Measurements from ENCODE around the gene HTRA1. TPM values are rescaled to one million over a fixed set of nuclear protein-coding genes. Genes with fewer than 3 reads are reported as not detected.

The HTRA1 gene
- total RNA-seq, 2 experiments from 2014 or later = 0.26 TPM; not detected in 1

GRCh38 chr10:122555442-122555841, 94.1 kb downstream of the HTRA1 start:
- POLR2A ChIA-PET = no interaction called here
- ATAC-seq (ENCODE audit: low read depth) (no peak), DNase-seq (no peak)
- peaks cover 21% of the 10 kb centered on the region for H3K27me3 Mint-ChIP-seq
- peaks cover 36% of the 10 kb centered on the region for H3K4me1 Mint-ChIP-seq
- H3K27ac Mint-ChIP-seq = no peak overlapping the region
- H3K9me3 Mint-ChIP-seq = no peaks in the 10 kb centered on the region
- no peaks in the 10 kb centered on the region for H3K36me3 Mint-ChIP-seq
- H3K4me3 Mint-ChIP-seq = no peak overlapping the region

DNA sequence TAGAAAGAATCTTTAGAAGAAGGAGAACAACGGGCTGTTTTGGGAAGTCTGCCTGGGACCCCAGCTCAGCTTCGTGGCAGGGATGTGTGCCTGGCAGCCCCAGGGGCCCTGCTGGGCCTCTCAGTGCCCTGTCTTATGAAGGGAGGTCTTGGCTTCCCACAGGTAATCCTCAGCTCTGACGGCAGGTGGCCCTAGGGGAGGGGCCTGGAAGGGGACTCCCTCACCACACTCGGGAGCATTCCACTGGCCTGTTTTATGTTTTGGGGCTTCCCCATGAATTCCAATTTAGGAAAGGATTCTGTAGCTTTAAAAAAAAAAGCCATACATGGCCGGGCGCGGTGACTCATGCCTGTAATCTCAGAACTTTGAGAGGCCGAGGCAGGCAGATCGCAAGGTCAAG, 96.2 kb downstream of the HTRA1 start:
- Mint-ChIP-seq H3K4me3 (no peak overlapping the region), H3K27me3 (peaks cover 33% of the 10 kb centered on the region), H3K9me3 (no peaks in the 10 kb centered on the region), H3K4me1 (peaks cover 37% of the 10 kb centered on the region), H3K27ac (no peak overlapping the region), H3K36me3 (no peaks in the 10 kb centered on the region)
- POLR2A ChIA-PET = no interaction called here
- DNase-seq (no peak), ATAC-seq (ENCODE audit: low read depth) (no peak)

GRCh38 chr10:122558452-122558851, 97.1 kb downstream of the HTRA1 start:
- peaks cover 37% of the 10 kb centered on the region for H3K4me1 Mint-ChIP-seq

DNA sequence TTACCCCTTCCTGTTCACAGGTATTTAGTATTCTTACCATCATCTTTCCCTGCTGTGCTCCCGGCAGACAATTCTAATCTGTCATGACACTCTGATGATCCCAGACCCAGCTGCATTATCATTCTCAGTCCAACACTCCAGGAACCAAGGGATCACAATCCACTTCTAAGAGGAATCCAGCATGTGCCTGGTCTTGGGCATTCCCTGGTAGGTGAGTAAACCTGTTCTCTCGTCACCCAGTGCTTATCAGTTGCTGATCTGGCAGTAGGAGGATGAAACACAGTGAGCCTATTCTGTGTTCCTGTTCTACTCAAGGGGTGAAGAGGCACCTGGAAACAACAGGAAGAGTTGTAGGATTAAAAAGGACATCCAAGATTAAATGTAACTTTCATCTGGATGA, 97.9 kb downstream of the HTRA1 start:
- no peak for DNase-seq
- Mint-ChIP-seq H3K36me3 (no peaks in the 10 kb centered on the region), H3K4me1 (peaks cover 37% of the 10 kb centered on the region), H3K9me3 (no peaks in the 10 kb centered on the region), H3K4me3 (no peak overlapping the region), H3K27ac (no peak overlapping the region), H3K27me3 (peaks cover 49% of the 10 kb centered on the region)
- ATAC-seq (ENCODE audit: low read depth) = no peak
- POLR2A ChIA-PET = interaction anchor here (1.1 kb wide), 1 partner anchor 15 kb away, joined by 4 read pairs; no protein-coding TSS in a partner anchor

More at GRCh38 chr10:122558452-122558851, 97.1 kb downstream of the HTRA1 start:
- DNase-seq (peak; percentile 47), ATAC-seq (ENCODE audit: low read depth) (peak; percentile 48)
- peak overlapping the region; percentile 47 for H3K4me3 Mint-ChIP-seq
- no peaks in the 10 kb centered on the region for H3K9me3 Mint-ChIP-seq
- peak overlapping the region; percentile 62 for H3K27ac Mint-ChIP-seq
- POLR2A ChIA-PET = interaction anchor here (0.6 to 1.1 kb wide), 2 partner anchors 15 to 141 kb away, joined by 4 to 5 read pairs; no protein-coding TSS in a partner anchor
- H3K36me3 Mint-ChIP-seq = no peaks in the 10 kb centered on the region
- peaks cover 42% of the 10 kb centered on the region for H3K27me3 Mint-ChIP-seq

GRCh38 chr10:122560279-122560804, 99.0 kb downstream of the HTRA1 start, which contains the start of gene DMBT1:
TSS of gene DMBT1 (plus strand) at chr10:122560754. CDS start at chr10:122560771, 17 bp downstream.
- H3K4me1 Mint-ChIP-seq = peaks cover 37% of the 10 kb centered on the region
- ATAC-seq (ENCODE audit: low read depth) (no peak), DNase-seq (no peak)
- H3K4me3 Mint-ChIP-seq = no peak within 1 kb of the TSS
- peaks cover 54% of the 10 kb centered on the region for H3K27me3 Mint-ChIP-seq
- peak within 1 kb of the TSS; percentile 62 for H3K27ac Mint-ChIP-seq
- no peaks in the 10 kb centered on the region for H3K9me3 Mint-ChIP-seq
- POLR2A ChIA-PET = no interaction called here
- H3K36me3 Mint-ChIP-seq = no peaks in the 10 kb centered on the region

GRCh38 chr10:122561212-122561611, 99.9 kb downstream of the HTRA1 start:
- Mint-ChIP-seq H3K27me3 (peaks cover 53% of the 10 kb centered on the region), H3K27ac (peak overlapping the region; percentile 62), H3K9me3 (no peaks in the 10 kb centered on the region), H3K36me3 (no peaks in the 10 kb centered on the region), H3K4me1 (peaks cover 42% of the 10 kb centered on the region), H3K4me3 (no peak overlapping the region)
- POLR2A ChIA-PET = no interaction called here
- DNase-seq = no peak
- no peak for ATAC-seq (ENCODE audit: low read depth)

DNA sequence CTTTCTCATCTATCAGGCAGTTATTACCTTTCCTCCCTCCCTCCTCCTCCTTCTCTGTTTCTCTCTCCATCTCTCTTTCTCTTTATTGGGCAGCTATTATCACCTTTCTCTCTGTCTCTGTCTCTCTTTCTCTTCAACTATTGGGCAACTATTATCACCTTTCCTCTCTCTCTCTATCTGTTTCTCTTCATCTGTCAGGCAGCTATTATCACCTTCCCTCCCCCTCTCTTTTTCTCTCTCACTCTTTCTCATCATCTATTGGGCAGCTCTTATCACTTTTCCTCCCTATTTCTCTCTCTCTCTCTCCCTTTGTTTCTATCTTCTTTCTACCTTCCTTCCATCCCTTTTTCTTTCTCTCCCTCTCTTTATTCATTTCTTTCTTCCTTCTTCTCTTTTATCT, 100.4 kb downstream of the HTRA1 start:
- DNase-seq = no peak
- ATAC-seq (ENCODE audit: low read depth) = no peak
- Mint-ChIP-seq H3K4me3 (no peak overlapping the region), H3K9me3 (no peaks in the 10 kb centered on the region), H3K27ac (no peak overlapping the region), H3K4me1 (peaks cover 42% of the 10 kb centered on the region), H3K27me3 (peaks cover 50% of the 10 kb centered on the region), H3K36me3 (no peaks in the 10 kb centered on the region)
- POLR2A ChIA-PET = no interaction called here

Small RNA genes within 50 kb of the gene (microRNA-seq; reads per million reads assigned to microRNA genes)
- 6.3 reads per million for gene MIR3941

Other genes starting within 250 kb of the HTRA1 start
- gene BTBD16, start 190.3 kb upstream of the HTRA1 start, total RNA-seq = not detected
- gene PLEKHA1, start 86.8 kb upstream of the HTRA1 start, total RNA-seq = 10 to 100 TPM; 26.6 to 29.2 TPM
- not detected for gene ARMS2, start 6.9 kb upstream of the HTRA1 start, total RNA-seq
- gene DMBT1, start 99.2 kb downstream of the HTRA1 start, total RNA-seq = not detected
- not detected for gene C10orf120, start 238.3 kb downstream of the HTRA1 start, total RNA-seq

Measured in activated naive CD8-positive, alpha-beta T cell treated with anti-CD3 and anti-CD28 coated beads, Interleukin-2, amount 10 ng/mL, durations not matched to agents 7 days and 5 days (primary cell).